ENCODE results near the gene NAA35.
"Not testable (repeated sequence)": the region's sequence is repeated elsewhere in the genome, so short reads cannot be mapped to it uniquely, and the experiment has no call there.

NAA35 gene

DNA sequence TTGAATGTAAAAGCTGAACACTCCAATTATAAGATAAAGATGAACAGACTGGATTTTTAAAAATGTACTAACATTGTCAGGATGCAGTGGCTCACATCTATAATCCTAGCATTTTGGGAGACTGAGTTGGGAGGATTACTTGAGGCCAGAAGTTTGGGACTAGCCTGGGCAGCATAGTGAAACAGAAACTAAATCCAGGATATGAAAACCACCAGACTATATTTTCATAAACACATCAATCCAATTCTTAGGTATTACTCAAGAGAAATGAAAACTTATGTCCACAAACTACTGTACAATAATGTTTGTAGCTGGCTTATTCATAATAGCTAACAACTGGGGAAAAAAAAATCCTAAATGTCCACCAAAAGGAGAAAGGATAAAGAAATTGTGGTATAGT lies 26.8 kb upstream of the NAA35 start:
- H3K36me3 ChIP-seq (ENCODE audit: control insufficient read depth, insufficient read depth, low read length), result no peaks in the 10 kb centered on the region
- no peak overlapping the region for H3K27ac ChIP-seq (ENCODE audit: insufficient read depth, low read length, poor library complexity, severe bottlenecking)
- no peaks in the 10 kb centered on the region for H3K27me3 ChIP-seq (replicated peaks; ENCODE audit: control insufficient read depth, insufficient read depth, low read length, poor library complexity, severe bottlenecking)
- H3K4me1 ChIP-seq (ENCODE audit: control insufficient read depth, insufficient read depth, low read length, poor library complexity, severe bottlenecking), result no peaks in the 10 kb centered on the region
- no peak overlapping the region for H3K4me3 ChIP-seq (ENCODE audit: insufficient read depth, low read depth, low read length, poor library complexity, severe bottlenecking)
- no peak for DNase-seq
- no peaks in the 10 kb centered on the region for H3K9me3 ChIP-seq (ENCODE audit: control insufficient read depth, low read length)

DNA sequence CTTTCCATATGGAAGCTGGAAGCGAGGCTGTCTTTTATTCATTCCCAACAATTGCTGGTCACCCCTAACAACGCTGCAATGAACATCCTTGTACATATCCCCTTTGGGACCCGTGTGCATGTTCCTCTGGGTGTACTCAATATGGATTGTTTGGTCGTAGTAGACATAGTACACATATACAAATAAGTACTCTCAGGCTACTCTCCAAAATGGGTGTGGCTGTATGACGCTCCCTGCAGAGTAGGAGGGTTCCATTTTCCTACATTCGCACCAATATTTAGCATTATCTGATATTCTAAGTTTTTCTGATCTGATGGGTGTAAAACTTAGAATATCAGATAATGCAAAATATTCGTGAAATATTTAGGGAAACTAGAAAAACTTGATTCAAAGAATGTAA lies 23.2 kb upstream of the NAA35 start:
- H3K4me3 ChIP-seq (ENCODE audit: insufficient read depth, low read depth, low read length, poor library complexity, severe bottlenecking), result no peak overlapping the region
- H3K9me3 ChIP-seq (ENCODE audit: control insufficient read depth, low read length), result no peaks in the 10 kb centered on the region
- no peaks in the 10 kb centered on the region for H3K4me1 ChIP-seq (ENCODE audit: control insufficient read depth, insufficient read depth, low read length, poor library complexity, severe bottlenecking)
- no peak overlapping the region for H3K27ac ChIP-seq (ENCODE audit: insufficient read depth, low read length, poor library complexity, severe bottlenecking)
- DNase-seq, result no peak
- no peaks in the 10 kb centered on the region for H3K27me3 ChIP-seq (replicated peaks; ENCODE audit: control insufficient read depth, insufficient read depth, low read length, poor library complexity, severe bottlenecking)
- no peaks in the 10 kb centered on the region for H3K36me3 ChIP-seq (ENCODE audit: control insufficient read depth, insufficient read depth, low read length)

DNA sequence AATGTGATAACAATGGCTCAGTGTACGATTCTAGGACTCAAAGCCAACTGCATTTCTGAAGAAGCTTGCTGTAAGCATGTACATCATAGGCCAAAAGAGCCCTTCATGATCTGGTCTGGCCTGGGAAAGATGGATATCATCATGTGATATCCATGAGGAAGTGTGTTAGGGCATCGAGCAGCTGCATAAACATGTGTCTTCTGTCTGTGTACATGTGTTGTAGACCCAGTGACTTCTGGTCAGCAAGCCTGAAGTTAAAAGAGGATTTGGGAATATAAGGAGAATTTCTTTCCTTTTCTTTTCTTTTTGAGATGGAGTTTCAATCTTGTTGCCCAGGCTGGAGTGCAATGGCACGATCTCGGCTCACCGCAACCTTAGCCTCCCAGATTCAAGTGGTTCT lies 15.5 kb upstream of the NAA35 start:
- Histone ChIP-seq H3K4me1 (ENCODE audit: control insufficient read depth, insufficient read depth, low read length, poor library complexity, severe bottlenecking) (no peaks in the 10 kb centered on the region), H3K9me3 (ENCODE audit: control insufficient read depth, low read length) (no peaks in the 10 kb centered on the region), H3K27me3 (replicated peaks; ENCODE audit: control insufficient read depth, insufficient read depth, low read length, poor library complexity, severe bottlenecking) (peaks cover 4% of the 10 kb centered on the region), H3K36me3 (ENCODE audit: control insufficient read depth, insufficient read depth, low read length) (no peaks in the 10 kb centered on the region), H3K4me3 (ENCODE audit: insufficient read depth, low read depth, low read length, poor library complexity, severe bottlenecking) (no peak overlapping the region), H3K27ac (ENCODE audit: insufficient read depth, low read length, poor library complexity, severe bottlenecking) (no peak overlapping the region)
- DNase-seq, result no peak

DNA sequence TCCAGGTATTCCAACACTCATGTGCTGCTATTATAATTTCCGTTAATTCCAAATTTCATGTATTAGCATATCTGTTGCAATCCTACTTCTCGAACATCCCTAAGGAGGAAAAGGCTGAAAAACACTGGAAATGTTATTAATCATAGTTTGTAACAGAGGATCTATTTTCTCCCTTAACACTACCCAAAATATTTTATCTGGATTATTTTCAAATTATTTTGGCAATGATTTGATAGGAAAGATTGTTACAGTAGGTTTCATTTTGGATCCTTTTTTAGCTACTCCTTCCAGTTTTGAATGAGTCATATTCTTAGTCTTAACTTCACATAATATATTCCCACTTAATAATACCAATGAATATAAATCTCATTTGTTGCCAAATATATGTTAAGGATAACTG lies 13.9 kb upstream of the NAA35 start:
- no peak for DNase-seq
- H3K4me3 ChIP-seq (ENCODE audit: insufficient read depth, low read depth, low read length, poor library complexity, severe bottlenecking), result no peak overlapping the region
- H3K27ac ChIP-seq (ENCODE audit: insufficient read depth, low read length, poor library complexity, severe bottlenecking), result no peak overlapping the region
- no peaks in the 10 kb centered on the region for H3K36me3 ChIP-seq (ENCODE audit: control insufficient read depth, insufficient read depth, low read length)
- no peaks in the 10 kb centered on the region for H3K9me3 ChIP-seq (ENCODE audit: control insufficient read depth, low read length)
- H3K27me3 ChIP-seq (replicated peaks; ENCODE audit: control insufficient read depth, insufficient read depth, low read length, poor library complexity, severe bottlenecking), result peaks cover 4% of the 10 kb centered on the region
- H3K4me1 ChIP-seq (ENCODE audit: control insufficient read depth, insufficient read depth, low read length, poor library complexity, severe bottlenecking), result no peaks in the 10 kb centered on the region

DNA sequence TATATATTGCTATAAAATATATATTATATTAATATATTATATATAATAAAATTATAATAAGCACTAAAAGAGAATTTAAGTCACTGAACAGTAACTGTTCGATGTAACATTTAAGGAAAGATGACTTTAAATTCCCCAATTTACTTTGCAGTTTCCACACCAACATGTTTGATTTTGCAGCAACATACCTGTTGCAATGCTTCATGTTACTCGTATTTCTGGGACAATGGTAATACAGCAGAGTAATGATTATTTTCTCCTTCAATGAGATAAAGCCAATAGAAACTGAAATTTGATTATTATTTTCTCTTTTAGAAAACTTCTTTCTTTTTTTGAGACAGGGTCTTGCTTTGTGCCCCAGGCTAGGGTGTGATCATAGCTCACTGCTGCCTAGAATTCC lies 9.5 kb upstream of the NAA35 start:
- DNase-seq, result no peak
- H3K27ac ChIP-seq (ENCODE audit: insufficient read depth, low read length, poor library complexity, severe bottlenecking), result no peak overlapping the region
- peaks cover 4% of the 10 kb centered on the region for H3K27me3 ChIP-seq (replicated peaks; ENCODE audit: control insufficient read depth, insufficient read depth, low read length, poor library complexity, severe bottlenecking)
- H3K4me3 ChIP-seq (ENCODE audit: insufficient read depth, low read depth, low read length, poor library complexity, severe bottlenecking), result no peak overlapping the region
- H3K4me1 ChIP-seq (ENCODE audit: control insufficient read depth, insufficient read depth, low read length, poor library complexity, severe bottlenecking), result no peaks in the 10 kb centered on the region
- H3K9me3 ChIP-seq (ENCODE audit: control insufficient read depth, low read length), result no peaks in the 10 kb centered on the region
- H3K36me3 ChIP-seq (ENCODE audit: control insufficient read depth, insufficient read depth, low read length), result no peaks in the 10 kb centered on the region

DNA sequence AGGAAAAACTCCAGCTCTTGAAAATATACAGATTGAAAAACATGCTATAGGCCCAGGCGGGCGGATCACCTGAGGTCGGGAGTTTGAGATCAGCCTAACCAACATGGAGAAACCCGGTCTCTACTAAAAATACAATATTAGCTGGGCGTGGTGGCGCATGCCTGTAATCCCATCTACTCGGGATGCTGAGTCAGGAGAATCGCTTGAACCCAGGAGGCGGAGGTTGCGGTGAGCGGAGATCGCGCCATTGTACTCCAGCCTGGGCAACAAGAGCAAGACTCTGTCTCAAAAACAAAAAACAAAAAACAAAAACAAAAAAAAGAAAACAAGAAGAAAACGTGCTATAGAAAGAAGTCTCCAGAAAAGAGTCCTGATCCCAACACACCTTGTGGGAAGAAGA lies 5.0 kb upstream of the NAA35 start:
- H3K4me3 ChIP-seq (ENCODE audit: insufficient read depth, low read depth, low read length, poor library complexity, severe bottlenecking); H3K9me3 ChIP-seq (ENCODE audit: control insufficient read depth, low read length); H3K4me1 ChIP-seq (ENCODE audit: control insufficient read depth, insufficient read depth, low read length, poor library complexity, severe bottlenecking); H3K36me3 ChIP-seq (ENCODE audit: control insufficient read depth, insufficient read depth, low read length); DNase-seq; H3K27me3 ChIP-seq (replicated peaks; ENCODE audit: control insufficient read depth, insufficient read depth, low read length, poor library complexity, severe bottlenecking); H3K27ac ChIP-seq (ENCODE audit: insufficient read depth, low read length, poor library complexity, severe bottlenecking): not testable (repeated sequence)

DNA sequence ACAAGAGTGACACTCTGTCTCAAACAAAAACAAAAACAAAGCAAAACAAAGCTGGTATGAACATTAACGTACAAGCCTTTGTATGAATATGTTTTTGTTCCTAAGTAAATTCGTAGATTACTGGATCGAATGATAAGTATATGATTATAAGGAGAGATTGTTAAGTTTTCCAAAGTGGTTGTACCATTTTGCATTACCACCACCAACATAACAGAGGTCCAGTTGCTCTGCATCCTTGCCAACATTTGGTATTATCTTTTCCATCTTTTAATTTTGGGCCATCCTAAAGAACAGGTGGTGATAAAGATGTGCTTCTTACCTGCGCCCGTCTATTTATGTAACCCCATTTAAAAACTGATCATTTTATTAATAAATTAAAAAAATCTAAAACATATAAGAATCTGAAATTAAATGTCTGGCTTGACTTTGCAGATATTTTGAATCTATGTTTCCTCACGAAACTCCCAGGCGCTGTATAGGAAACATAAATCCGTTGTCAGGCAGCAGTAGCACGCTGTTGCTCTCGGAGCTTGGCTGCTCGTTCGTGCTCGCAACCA lies 593 bp upstream of the NAA35 start:
- peaks cover 16% of the 10 kb centered on the region for H3K4me1 ChIP-seq (ENCODE audit: control insufficient read depth, insufficient read depth, low read length, poor library complexity, severe bottlenecking)
- H3K9me3 ChIP-seq (ENCODE audit: control insufficient read depth, low read length), result no peaks in the 10 kb centered on the region
- H3K36me3 ChIP-seq (ENCODE audit: control insufficient read depth, insufficient read depth, low read length), result peaks cover 3% of the 10 kb centered on the region
- no peak for DNase-seq
- no peak overlapping the region for H3K4me3 ChIP-seq (ENCODE audit: insufficient read depth, low read depth, low read length, poor library complexity, severe bottlenecking)
- no peaks in the 10 kb centered on the region for H3K27me3 ChIP-seq (replicated peaks; ENCODE audit: control insufficient read depth, insufficient read depth, low read length, poor library complexity, severe bottlenecking)
- peak overlapping the region; percentile 90 for H3K27ac ChIP-seq (ENCODE audit: insufficient read depth, low read length, poor library complexity, severe bottlenecking)

DNA sequence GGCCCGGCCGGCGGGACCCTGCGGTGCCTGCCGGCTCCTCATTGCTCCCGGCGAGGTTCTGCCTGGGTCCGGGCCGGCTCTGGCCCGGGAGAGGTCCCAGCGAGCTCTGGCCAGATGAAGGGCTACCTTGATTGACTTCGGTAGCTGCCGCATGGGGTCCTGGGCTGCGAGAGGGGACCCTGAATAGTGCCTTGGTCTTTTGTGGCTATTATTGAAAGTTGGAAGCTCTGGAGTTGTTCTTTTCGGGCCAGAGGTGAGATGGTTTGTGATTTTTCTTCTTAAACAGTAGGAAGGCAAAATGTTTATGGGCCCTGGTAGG lies 635 bp downstream of the NAA35 start:
- H3K4me1 ChIP-seq (ENCODE audit: control insufficient read depth, insufficient read depth, low read length, poor library complexity, severe bottlenecking), result peaks cover 16% of the 10 kb centered on the region
- no peaks in the 10 kb centered on the region for H3K27me3 ChIP-seq (replicated peaks; ENCODE audit: control insufficient read depth, insufficient read depth, low read length, poor library complexity, severe bottlenecking)
- no peaks in the 10 kb centered on the region for H3K9me3 ChIP-seq (ENCODE audit: control insufficient read depth, low read length)
- peaks cover 3% of the 10 kb centered on the region for H3K36me3 ChIP-seq (ENCODE audit: control insufficient read depth, insufficient read depth, low read length)
- peak overlapping the region; percentile 90 for H3K27ac ChIP-seq (ENCODE audit: insufficient read depth, low read length, poor library complexity, severe bottlenecking)
- H3K4me3 ChIP-seq (ENCODE audit: insufficient read depth, low read depth, low read length, poor library complexity, severe bottlenecking), result peak overlapping the region; percentile 96
- DNase-seq, result no peak

DNA sequence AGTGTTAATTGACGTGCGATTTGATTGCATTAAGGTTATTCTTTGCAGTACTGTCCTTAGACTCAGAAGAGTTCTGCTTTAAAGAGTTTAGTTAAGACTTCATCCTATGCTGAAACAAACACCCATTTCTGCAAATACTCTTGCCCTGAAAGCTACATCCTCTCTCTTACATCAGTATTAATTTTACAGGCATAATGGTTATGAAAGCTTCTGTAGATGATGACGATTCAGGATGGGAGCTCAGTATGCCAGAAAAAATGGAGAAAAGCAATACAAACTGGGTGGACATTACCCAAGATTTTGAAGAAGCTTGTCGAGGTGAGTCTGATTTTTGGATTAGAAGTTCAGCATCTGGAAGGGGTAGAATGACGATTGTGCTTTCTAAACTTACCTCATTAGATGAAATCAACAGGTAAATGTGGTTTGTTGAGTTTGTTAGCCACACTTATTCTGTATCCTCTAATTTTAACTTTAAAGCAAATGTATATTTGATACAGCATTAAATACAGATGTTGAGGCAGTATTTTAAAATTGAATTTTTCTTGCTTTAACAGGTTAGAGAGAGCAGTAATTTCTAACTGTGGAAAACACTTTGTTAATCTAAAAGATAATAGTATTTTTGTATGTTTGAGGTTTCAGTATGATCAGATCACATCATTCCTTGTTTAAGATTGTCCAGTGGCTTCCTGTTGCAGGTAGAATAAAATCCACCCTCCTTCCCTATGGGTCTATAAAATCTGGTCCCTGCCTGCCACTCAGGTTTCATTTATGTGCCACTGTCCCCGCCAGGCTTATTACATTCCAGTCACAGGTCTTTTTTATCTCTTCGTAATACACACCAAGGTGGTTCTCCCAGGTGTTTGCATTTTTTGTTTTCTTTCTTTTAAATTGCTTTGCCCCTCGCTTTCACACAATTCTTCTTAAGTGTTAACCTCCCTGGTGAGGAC lies 1.3 kb downstream of the NAA35 start:
- Histone ChIP-seq H3K36me3 (ENCODE audit: control insufficient read depth, insufficient read depth, low read length) (peaks cover 4% of the 10 kb centered on the region), H3K27ac (ENCODE audit: insufficient read depth, low read length, poor library complexity, severe bottlenecking) (peak overlapping the region; percentile 90), H3K27me3 (replicated peaks; ENCODE audit: control insufficient read depth, insufficient read depth, low read length, poor library complexity, severe bottlenecking) (no peaks in the 10 kb centered on the region), H3K9me3 (ENCODE audit: control insufficient read depth, low read length) (no peaks in the 10 kb centered on the region), H3K4me1 (ENCODE audit: control insufficient read depth, insufficient read depth, low read length, poor library complexity, severe bottlenecking) (peaks cover 16% of the 10 kb centered on the region), H3K4me3 (ENCODE audit: insufficient read depth, low read depth, low read length, poor library complexity, severe bottlenecking) (peak overlapping the region; percentile 96)
- no peak for DNase-seq

DNA sequence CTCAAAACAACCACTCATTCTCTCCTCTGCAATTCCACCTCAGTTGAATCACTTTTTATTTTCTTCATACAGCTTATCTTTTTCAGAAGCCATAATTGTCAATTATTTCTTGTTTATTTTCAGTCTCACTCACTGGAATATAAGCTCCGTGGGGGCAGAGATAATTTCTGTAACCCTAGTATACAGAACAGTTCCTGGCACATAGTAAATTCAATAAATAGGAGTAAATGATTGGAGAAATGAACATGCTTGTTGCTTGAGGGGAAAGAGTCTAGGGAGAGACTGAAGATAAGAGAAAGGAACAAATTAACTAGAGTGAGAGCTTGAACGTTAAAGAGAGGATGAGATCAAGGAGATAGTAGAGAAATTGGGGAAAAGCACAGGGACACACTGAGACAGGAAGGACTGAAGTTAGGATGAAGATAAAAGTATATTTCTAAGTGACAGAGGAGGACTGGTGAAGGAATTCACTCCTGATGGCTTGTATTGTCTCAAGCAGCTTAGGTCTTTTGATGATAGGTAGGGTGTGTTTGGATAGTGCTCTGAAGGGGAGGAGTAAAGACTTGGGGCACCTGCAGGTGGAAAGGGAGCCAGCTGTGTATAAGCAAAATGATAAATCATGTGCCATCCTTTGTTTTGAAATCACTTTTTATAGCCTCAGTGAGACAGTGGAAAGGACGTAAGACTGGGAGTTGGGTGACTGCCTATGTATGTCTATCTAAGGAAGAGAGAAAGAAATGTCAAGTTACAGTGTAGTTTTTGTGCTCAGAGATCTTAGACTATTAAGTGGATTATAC lies 2.2 kb downstream of the NAA35 start:
- Histone ChIP-seq H3K27ac (ENCODE audit: insufficient read depth, low read length, poor library complexity, severe bottlenecking) (no peak overlapping the region), H3K27me3 (replicated peaks; ENCODE audit: control insufficient read depth, insufficient read depth, low read length, poor library complexity, severe bottlenecking) (no peaks in the 10 kb centered on the region), H3K4me3 (ENCODE audit: insufficient read depth, low read depth, low read length, poor library complexity, severe bottlenecking) (no peak overlapping the region), H3K4me1 (ENCODE audit: control insufficient read depth, insufficient read depth, low read length, poor library complexity, severe bottlenecking) (peaks cover 16% of the 10 kb centered on the region), H3K36me3 (ENCODE audit: control insufficient read depth, insufficient read depth, low read length) (peaks cover 13% of the 10 kb centered on the region), H3K9me3 (ENCODE audit: control insufficient read depth, low read length) (no peaks in the 10 kb centered on the region)
- no peak for DNase-seq
